Osteoblast (primary cell): Measurements from ENCODE around the gene UNC45B. TPM values are rescaled to one million over a fixed set of nuclear protein-coding genes. Genes with fewer than 3 reads are reported as not detected.
A peak's percentile ranks its signal among the peaks of the same experiment; 100 is the strongest.
"Not testable (repeated sequence)": the region's sequence is repeated elsewhere in the genome, so short reads cannot be mapped to it uniquely, and the experiment has no call there.

ENCODE experiments used
- DNase-seq: peaks from one replicate; pipeline ENCODE4 v3.0.0; 2011; ENCODE audit warnings: low spot score, mixed read lengths; ENCODE audit not compliant: insufficient read length; ENCODE audit errors: missing footprints
- H2AFZ ChIP-seq: 2 replicates; pipeline ENCODE4 v1.6.0; 2011; ENCODE audit warnings: mild to moderate bottlenecking, low read length
- H3K27ac ChIP-seq: 2 replicates; pipeline ENCODE4 v1.5.1; 2011; ENCODE audit warnings: mild to moderate bottlenecking, low read depth, low read length, moderate library complexity
- H3K27me3 ChIP-seq: 2 replicates; pipeline ENCODE4 v1.6.0; 2012; ENCODE audit warnings: mild to moderate bottlenecking, control low read depth, inconsistent platforms, low read length, moderate library complexity; ENCODE audit not compliant: insufficient read depth
- H3K36me3 ChIP-seq: 2 replicates; pipeline ENCODE4 v1.5.1; 2011; ENCODE audit warnings: mild to moderate bottlenecking, low read length, control low read depth, moderate library complexity; ENCODE audit not compliant: insufficient read depth
- H3K4me1 ChIP-seq: 2 replicates; pipeline ENCODE4 v1.5.1; 2011; ENCODE audit warnings: mild to moderate bottlenecking, low read length, control low read depth, moderate library complexity; ENCODE audit not compliant: insufficient read depth
- H3K4me2 ChIP-seq: 2 replicates; pipeline ENCODE4 v1.6.0; 2011; ENCODE audit warnings: mild to moderate bottlenecking, low read length; ENCODE audit not compliant: insufficient read depth
- H3K4me3 ChIP-seq: fragments of 200-600 bp; sonication (generic); 3 replicates; pipeline ENCODE4 v1.5.1; 2012; ENCODE audit warnings: mild to moderate bottlenecking, low read length, inconsistent platforms; ENCODE audit not compliant: insufficient read depth
- H3K79me2 ChIP-seq: 2 replicates; pipeline ENCODE4 v1.6.0; 2012; ENCODE audit warnings: mild to moderate bottlenecking, low read length, control low read depth, inconsistent platforms; ENCODE audit not compliant: insufficient read depth
- H3K9me3 ChIP-seq: 2 replicates; pipeline ENCODE4 v1.5.1; 2011; ENCODE audit warnings: low read depth, low read length, control low read depth
- H4K20me1 ChIP-seq: 2 replicates; pipeline ENCODE4 v1.6.0; 2012; ENCODE audit warnings: mild to moderate bottlenecking, low read length, control low read depth; ENCODE audit not compliant: insufficient read depth
- CTCF ChIP-seq: IDR thresholded peaks from 2 replicates; pipeline ENCODE4 v1.5.1; 2011; ENCODE audit warnings: mild to moderate bottlenecking, low read depth, low read length, moderate library complexity; ENCODE audit errors: extremely low read depth
- total RNA-seq: library from RNA; depleted of rRNA; stranded (reverse); fragments of >200 nt; gene quantifications from 2 replicates; pipeline ENCODE4 v1.2.3, GENCODE V29; 2012

UNC45B gene
- total RNA-seq, 1 donor, result not detected

GRCh38 chr17:35188111-35188510 lies 40.5 kb downstream of the UNC45B start:
- Histone ChIP-seq H3K4me2 (no peak overlapping the region), H3K27me3 (peaks cover under 1% of the 10 kb centered on the region), H3K27ac (no peak overlapping the region), H3K4me1 (no peaks in the 10 kb centered on the region), H3K36me3 (no peaks in the 10 kb centered on the region), H3K9me3 (no peaks in the 10 kb centered on the region), H3K4me3 (no peak overlapping the region), H3K79me2 (no peaks in the 10 kb centered on the region), H4K20me1 (no peaks in the 10 kb centered on the region), H2AFZ (no peak overlapping the region)
- DNase-seq, result no peak
- TF ChIP-seq CTCF, result no peak

- Histone ChIP-seq H3K79me2 (no peaks in the 10 kb centered on the region), H2AFZ (no peak overlapping the region), H3K27me3 (no peaks in the 10 kb centered on the region), H4K20me1 (no peaks in the 10 kb centered on the region), H3K4me2 (no peak overlapping the region), H3K27ac (no peak overlapping the region), H3K36me3 (no peaks in the 10 kb centered on the region), H3K4me3 (no peak overlapping the region), H3K4me1 (no peaks in the 10 kb centered on the region), H3K9me3 (no peaks in the 10 kb centered on the region)
- peak; percentile 76 for DNase-seq
- TF ChIP-seq CTCF, result no peak
Observed at GRCh38 chr17:35189291-35189690, 41.7 kb downstream of the UNC45B start.

- DNase-seq, result no peak
- Histone ChIP-seq H3K79me2 (no peaks in the 10 kb centered on the region), H3K27me3 (no peaks in the 10 kb centered on the region), H3K4me3 (no peak overlapping the region), H3K4me2 (no peak overlapping the region), H4K20me1 (no peaks in the 10 kb centered on the region), H2AFZ (no peak overlapping the region), H3K9me3 (no peaks in the 10 kb centered on the region), H3K36me3 (no peaks in the 10 kb centered on the region), H3K27ac (no peak overlapping the region), H3K4me1 (no peaks in the 10 kb centered on the region)
- no peak for TF ChIP-seq CTCF
Observed at GRCh38 chr17:35191001-35191695, 43.5 kb downstream of the UNC45B start.

GRCh38 chr17:35192708-35193107 lies 45.1 kb downstream of the UNC45B start:
- no peak for DNase-seq
- H3K4me3 ChIP-seq, result no peak overlapping the region
- H3K27me3 ChIP-seq, result no peaks in the 10 kb centered on the region
- H3K4me1 ChIP-seq, result no peaks in the 10 kb centered on the region
- TF ChIP-seq CTCF, result no peak
- H2AFZ ChIP-seq, result no peak overlapping the region
- no peaks in the 10 kb centered on the region for H4K20me1 ChIP-seq
- no peaks in the 10 kb centered on the region for H3K36me3 ChIP-seq
- H3K9me3 ChIP-seq, result no peaks in the 10 kb centered on the region
- H3K79me2 ChIP-seq, result no peaks in the 10 kb centered on the region
- no peak overlapping the region for H3K4me2 ChIP-seq
- no peak overlapping the region for H3K27ac ChIP-seq

- not testable (repeated sequence) for H2AFZ ChIP-seq, H3K27ac ChIP-seq, H3K4me1 ChIP-seq, H3K4me2 ChIP-seq, H4K20me1 ChIP-seq, H3K79me2 ChIP-seq, DNase-seq, H3K9me3 ChIP-seq, H3K4me3 ChIP-seq, H3K36me3 ChIP-seq, H3K27me3 ChIP-seq
Observed at GRCh38 chr17:35194001-35194400, 46.4 kb downstream of the UNC45B start, which contains the start of gene SLC35G3. SLC35G3 (minus strand) TSS chr17:35194393; CDS start chr17:35194307, 86 bp downstream.

- H3K36me3 ChIP-seq, DNase-seq, H3K4me2 ChIP-seq, H3K27me3 ChIP-seq, H3K4me3 ChIP-seq, H4K20me1 ChIP-seq, H3K9me3 ChIP-seq, H3K4me1 ChIP-seq, H3K79me2 ChIP-seq, H3K27ac ChIP-seq, H2AFZ ChIP-seq: not testable (repeated sequence)
Observed at GRCh38 chr17:35195062-35195461, 47.4 kb downstream of the UNC45B start.
